Measurements from ENCODE around the gene SLIT1. TPM values are rescaled to one million over a fixed set of nuclear protein-coding genes. Genes with fewer than 3 reads are reported as not detected.

Gene SLIT1
- total RNA-seq, 4 donors from 2014 or later: 0.35 to 0.49 TPM; not detected in 2

DNA sequence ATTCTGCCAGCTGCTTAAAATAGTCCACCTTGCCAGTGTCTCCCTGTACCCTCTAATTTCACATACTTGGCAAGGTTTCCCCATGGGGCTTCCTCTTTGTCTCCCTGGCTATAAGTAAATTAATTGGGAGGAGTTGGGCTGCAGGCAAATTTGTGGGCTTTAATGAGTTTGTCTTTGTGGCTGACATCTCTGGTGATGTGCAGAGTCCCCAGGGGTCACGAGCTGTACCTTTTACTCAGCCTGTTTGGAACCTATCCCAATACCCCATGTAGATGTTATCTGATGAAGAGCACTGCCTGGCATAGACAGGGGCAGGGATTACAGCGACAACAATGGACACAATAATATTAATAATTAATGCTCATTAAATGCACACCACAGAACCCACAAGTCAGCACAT, 132.5 kb downstream of the SLIT1 start:
- no peak for DNase-seq
- H3K36me3 ChIP-seq: no peaks in the 10 kb centered on the region

DNA sequence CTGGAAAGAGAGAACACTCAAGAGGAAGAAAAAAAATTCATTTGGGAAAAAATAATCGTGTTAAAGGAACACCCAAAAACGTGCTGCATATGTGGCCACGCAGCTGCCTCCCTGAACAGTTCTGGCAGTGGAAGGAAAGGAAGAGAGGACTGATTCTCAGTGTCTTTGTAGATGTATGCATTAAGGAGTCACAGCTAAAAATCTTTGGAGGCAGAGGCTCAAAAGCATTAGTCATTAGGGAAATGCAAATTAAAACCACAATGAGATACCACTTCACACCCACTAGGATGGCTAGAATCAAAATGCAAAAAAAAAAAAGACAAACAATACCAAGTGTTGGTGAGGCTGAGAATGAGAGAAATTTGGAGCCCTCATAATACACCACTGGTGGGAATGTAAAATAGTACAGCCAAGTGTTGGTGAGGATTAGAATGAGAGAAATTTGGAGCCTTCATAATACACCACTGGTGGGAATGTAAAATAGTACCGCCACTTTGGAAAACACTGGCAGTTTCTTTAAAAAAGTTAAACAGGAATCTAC, 134.7 kb downstream of the SLIT1 start:
- no peak for TF ChIP-seq POLR2A (IDR thresholded peaks at IDR 0.05)
- TF ChIP-seq, protein P1, sequence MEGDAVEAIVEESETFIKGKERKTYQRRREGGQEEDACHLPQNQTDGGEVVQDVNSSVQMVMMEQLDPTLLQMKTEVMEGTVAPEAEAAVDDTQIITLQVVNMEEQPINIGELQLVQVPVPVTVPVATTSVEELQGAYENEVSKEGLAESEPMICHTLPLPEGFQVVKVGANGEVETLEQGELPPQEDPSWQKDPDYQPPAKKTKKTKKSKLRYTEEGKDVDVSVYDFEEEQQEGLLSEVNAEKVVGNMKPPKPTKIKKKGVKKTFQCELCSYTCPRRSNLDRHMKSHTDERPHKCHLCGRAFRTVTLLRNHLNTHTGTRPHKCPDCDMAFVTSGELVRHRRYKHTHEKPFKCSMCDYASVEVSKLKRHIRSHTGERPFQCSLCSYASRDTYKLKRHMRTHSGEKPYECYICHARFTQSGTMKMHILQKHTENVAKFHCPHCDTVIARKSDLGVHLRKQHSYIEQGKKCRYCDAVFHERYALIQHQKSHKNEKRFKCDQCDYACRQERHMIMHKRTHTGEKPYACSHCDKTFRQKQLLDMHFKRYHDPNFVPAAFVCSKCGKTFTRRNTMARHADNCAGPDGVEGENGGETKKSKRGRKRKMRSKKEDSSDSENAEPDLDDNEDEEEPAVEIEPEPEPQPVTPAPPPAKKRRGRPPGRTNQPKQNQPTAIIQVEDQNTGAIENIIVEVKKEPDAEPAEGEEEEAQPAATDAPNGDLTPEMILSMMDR (IDR thresholded peaks at IDR 0.05): no peak
- Histone ChIP-seq H3K27ac (no peak overlapping the region), H3K9me3 (no peaks in the 10 kb centered on the region), H3K27me3 (no peaks in the 10 kb centered on the region), H3K4me3 (no peak overlapping the region), H3K36me3 (no peaks in the 10 kb centered on the region), H3K4me1 (no peaks in the 10 kb centered on the region)
- intact Hi-C loops (cut with DNase I; ENCODE audit: low total_unique reads): no loop called here
- DNase-seq: no peak

More for the DNA sequence above, 132.5 kb downstream of the SLIT1 start:
- no peak for TF ChIP-seq POLR2A (IDR thresholded peaks at IDR 0.05)
- TF ChIP-seq, protein P1 (IDR thresholded peaks at IDR 0.05): no peak
- Histone ChIP-seq H3K4me1 (no peaks in the 10 kb centered on the region), H3K4me3 (no peak overlapping the region), H3K27me3 (no peaks in the 10 kb centered on the region), H3K27ac (no peak overlapping the region), H3K9me3 (no peaks in the 10 kb centered on the region)
- intact Hi-C loops (cut with DNase I; ENCODE audit: low total_unique reads): no loop called here

DNA sequence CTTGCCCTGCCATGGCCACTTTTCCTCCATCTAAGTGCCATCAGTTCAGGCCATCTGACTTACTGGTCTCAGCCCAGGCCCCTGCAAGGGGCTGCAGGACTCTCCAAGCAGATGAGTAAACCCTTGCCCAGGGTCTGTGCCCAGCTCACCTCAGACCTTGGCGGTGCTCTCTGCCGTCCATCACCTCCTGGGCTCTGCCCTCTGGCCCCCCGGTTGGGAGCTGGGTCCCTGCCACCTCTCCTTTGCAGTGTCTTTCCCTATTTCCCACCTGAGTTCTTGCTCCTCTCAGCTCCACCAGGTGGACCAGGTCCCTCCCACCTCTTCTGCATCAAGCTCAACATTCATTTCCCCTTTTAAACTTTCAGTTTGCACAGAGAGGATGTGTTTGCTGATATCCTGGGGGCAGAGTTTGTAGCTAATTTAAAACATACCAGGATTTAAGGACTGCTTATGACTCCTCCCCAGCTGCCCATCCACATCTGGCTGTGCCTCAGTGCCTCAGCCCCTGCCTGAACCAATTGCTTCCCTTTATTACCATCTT, 135.5 kb downstream of the SLIT1 start:
- TF ChIP-seq, protein P1 (IDR thresholded peaks at IDR 0.05): no peak
- TF ChIP-seq POLR2A (IDR thresholded peaks at IDR 0.05): no peak
- Histone ChIP-seq H3K27ac (no peak overlapping the region), H3K9me3 (no peaks in the 10 kb centered on the region), H3K4me3 (no peak overlapping the region), H3K36me3 (no peaks in the 10 kb centered on the region), H3K27me3 (no peaks in the 10 kb centered on the region), H3K4me1 (no peaks in the 10 kb centered on the region)
- no peak for DNase-seq
- intact Hi-C loops (cut with DNase I; ENCODE audit: low total_unique reads): no loop called here

DNA sequence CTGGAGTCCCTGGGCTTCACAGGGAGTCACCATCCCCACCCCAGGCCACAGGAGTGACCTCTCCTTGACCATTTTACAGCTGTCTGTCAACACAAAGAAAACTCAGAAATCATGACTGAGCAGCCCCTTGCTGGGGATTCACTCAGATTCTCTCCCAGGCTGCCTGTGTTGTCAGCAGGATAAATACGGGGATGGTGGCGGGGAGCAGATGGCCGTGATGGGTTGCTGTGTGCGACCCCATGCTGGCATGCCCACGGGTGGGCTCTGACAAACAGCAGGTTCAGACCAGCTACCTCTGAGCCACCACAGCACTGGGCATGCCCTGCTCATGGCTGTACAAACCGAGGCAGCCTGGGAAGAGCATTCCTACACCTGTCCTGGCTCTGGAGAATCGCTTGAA, 136.1 kb downstream of the SLIT1 start:
- Histone ChIP-seq H3K9me3 (no peaks in the 10 kb centered on the region), H3K36me3 (no peaks in the 10 kb centered on the region), H3K27me3 (no peaks in the 10 kb centered on the region), H3K27ac (no peak overlapping the region), H3K4me1 (no peaks in the 10 kb centered on the region), H3K4me3 (no peak overlapping the region)
- no peak for DNase-seq
- TF ChIP-seq, protein P1 (IDR thresholded peaks at IDR 0.05): no peak
- TF ChIP-seq POLR2A (IDR thresholded peaks at IDR 0.05): no peak
- intact Hi-C loops (cut with DNase I; ENCODE audit: low total_unique reads): no loop called here

DNA sequence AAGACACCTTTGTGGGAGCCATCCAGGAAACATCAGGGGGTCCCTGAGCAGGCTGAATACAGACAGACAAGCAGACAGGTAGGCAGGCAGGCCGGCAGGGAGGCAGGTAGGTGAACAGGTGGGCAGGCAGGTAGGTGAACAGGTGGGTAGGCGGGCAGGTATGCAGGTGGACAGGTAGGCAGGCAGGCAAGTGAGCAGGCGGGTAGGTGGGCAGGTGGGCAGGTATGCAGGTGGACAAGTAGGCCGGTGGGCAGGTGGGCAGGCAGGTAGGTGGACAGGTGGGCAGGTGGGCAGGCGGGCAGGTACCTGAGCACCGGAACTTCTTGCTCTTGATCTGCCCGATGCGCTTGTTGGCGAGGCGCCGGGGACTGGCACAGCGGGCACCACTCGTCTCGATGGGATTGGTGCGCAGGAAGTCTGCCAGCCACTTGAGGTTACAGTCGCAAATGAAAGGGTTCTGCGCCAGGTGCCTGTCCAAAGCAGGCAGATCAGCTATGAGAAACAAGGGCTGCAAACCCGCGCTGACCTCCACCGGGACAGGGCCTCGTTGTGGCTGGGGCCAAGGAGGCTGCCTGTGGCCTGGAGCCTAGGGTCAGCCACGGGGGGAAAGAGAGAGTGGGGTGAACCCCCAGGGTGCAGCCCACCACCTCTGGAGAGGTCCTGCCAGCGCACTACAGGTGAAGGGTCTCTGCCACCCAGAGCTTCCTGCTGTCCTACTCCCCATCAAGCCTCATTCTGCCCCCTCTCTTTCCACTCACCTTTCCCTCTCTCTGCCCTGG, 136.9 kb downstream of the SLIT1 start:
- no peak for TF ChIP-seq POLR2A (IDR thresholded peaks at IDR 0.05)
- TF ChIP-seq, protein P1 (IDR thresholded peaks at IDR 0.05): no peak
- DNase-seq: no peak
- H3K36me3 ChIP-seq: no peaks in the 10 kb centered on the region

More for the DNA sequence above, 136.9 kb downstream of the SLIT1 start:
- intact Hi-C loops (cut with DNase I; ENCODE audit: low total_unique reads): no loop called here
- Histone ChIP-seq H3K9me3 (no peaks in the 10 kb centered on the region), H3K4me1 (no peaks in the 10 kb centered on the region), H3K4me3 (no peak overlapping the region), H3K27ac (no peak overlapping the region), H3K27me3 (no peaks in the 10 kb centered on the region)

Data from uterus (tissue), 4 donors.